ENCODE results near the gene CCDC83.
"Not testable (repeated sequence)": the region's sequence is repeated elsewhere in the genome, so short reads cannot be mapped to it uniquely, and the experiment has no call there.

The CCDC83 gene

GRCh38 chr11:85912414-85912813 lies 57.2 kb downstream of the CCDC83 start:
- no peak overlapping the region for H3K4me3 ChIP-seq (ENCODE audit: low read depth, low read length)

GRCh38 chr11:85913513-85913912 lies 58.3 kb downstream of the CCDC83 start:
- H3K4me3 ChIP-seq (ENCODE audit: low read depth, low read length): no peak overlapping the region
- TF ChIP-seq CTCF (IDR thresholded peaks at IDR 0.05; ENCODE audit: low read depth, low read length): no peak

More at GRCh38 chr11:85912414-85912813, 57.2 kb downstream of the CCDC83 start:
- TF ChIP-seq CTCF (IDR thresholded peaks at IDR 0.05; ENCODE audit: low read depth, low read length): no peak

- no peak for TF ChIP-seq CTCF (IDR thresholded peaks at IDR 0.05; ENCODE audit: low read depth, low read length)
- H3K4me3 ChIP-seq (ENCODE audit: low read depth, low read length): no peak overlapping the region
Observed at GRCh38 chr11:85914425-85914824, 59.2 kb downstream of the CCDC83 start.

GRCh38 chr11:85918910-85919794 lies 64.0 kb downstream of the CCDC83 start:
- no peak overlapping the region for H3K4me3 ChIP-seq (ENCODE audit: low read depth, low read length)
- no peak for TF ChIP-seq CTCF (IDR thresholded peaks at IDR 0.05; ENCODE audit: low read depth, low read length)

GRCh38 chr11:85922367-85922766 lies 67.2 kb downstream of the CCDC83 start:
- H3K4me3 ChIP-seq (ENCODE audit: low read depth, low read length): no peak overlapping the region
- TF ChIP-seq CTCF (IDR thresholded peaks at IDR 0.05; ENCODE audit: low read depth, low read length): no peak

GRCh38 chr11:85923455-85923854 lies 68.3 kb downstream of the CCDC83 start:
- no peak overlapping the region for H3K4me3 ChIP-seq (ENCODE audit: low read depth, low read length)
- TF ChIP-seq CTCF (IDR thresholded peaks at IDR 0.05; ENCODE audit: low read depth, low read length): no peak

GRCh38 chr11:85926653-85927214 lies 71.6 kb downstream of the CCDC83 start:
- not testable (repeated sequence) for H3K4me3 ChIP-seq (ENCODE audit: low read depth, low read length)

Measured in WI38 (cell line).